Natural killer cell (primary cell): ENCODE measurements around the gene NUDCD2. TPM values are rescaled to one million over a fixed set of nuclear protein-coding genes. Genes with fewer than 3 reads are reported as not detected.
A peak's percentile ranks its signal among the peaks of the same experiment; 100 is the strongest.

Experiments used
- ATAC-seq, 3 donors: fragments of 150-1000 bp in 2 of 3; fragments of 200-7000 bp in 1 of 3; cut with Tn5 transposase; 1 replicate in 1 of 3; 2 replicates in 2 of 3; pipeline ENCODE4 v1.10.0; 2021; ENCODE audit warnings: mild to moderate bottlenecking in 2 of 3, moderate library complexity in 2 of 3
- DNase-seq, 2 donors: peaks; one replicate each; pipeline versions ENCODE4 v3.0.0 to v3.0.0-alpha.2; 2013 to 2021; ENCODE audit warnings: mixed read lengths in 1 of 2
- H3K27ac ChIP-seq: one replicate; pipeline ENCODE4 v1.5.1; 2013; ENCODE audit warnings: mild to moderate bottlenecking, low read length
- H3K27me3 ChIP-seq: one replicate; pipeline ENCODE4 v1.6.1; 2013; ENCODE audit warnings: low read length; ENCODE audit not compliant: control insufficient read depth, insufficient read depth
- H3K36me3 ChIP-seq: one replicate; pipeline ENCODE4 v1.6.1; 2013; ENCODE audit warnings: low read length; ENCODE audit not compliant: control insufficient read depth, insufficient read depth
- H3K4me1 ChIP-seq: one replicate; pipeline ENCODE4 v1.6.1; 2013; ENCODE audit warnings: low read length; ENCODE audit not compliant: control insufficient read depth, insufficient read depth
- H3K4me3 ChIP-seq: one replicate; pipeline ENCODE4 v1.5.1; 2013; ENCODE audit warnings: low read length
- H3K9me3 ChIP-seq: one replicate; pipeline ENCODE4 v1.6.1; 2013; ENCODE audit warnings: low read length; ENCODE audit not compliant: control insufficient read depth, insufficient read depth
- H3K27ac Mint-ChIP-seq, 2 donors: one replicate each; pipeline ENCODE4 v1.8.0; 2022; ENCODE audit warnings: mild to moderate bottlenecking in 2 of 2, mixed read lengths in 2 of 2, moderate library complexity in 1 of 2
- H3K27me3 Mint-ChIP-seq, 2 donors: one replicate each; pipeline ENCODE4 v1.8.0; 2022; ENCODE audit warnings: low read depth in 2 of 2, mixed read lengths in 2 of 2
- H3K36me3 Mint-ChIP-seq: one replicate; pipeline ENCODE4 v1.8.0; 2022; ENCODE audit warnings: mixed read lengths
- H3K4me1 Mint-ChIP-seq, 2 donors: one replicate each; pipeline ENCODE4 v1.8.0; 2022; ENCODE audit warnings: mixed read lengths in 2 of 2
- H3K4me3 Mint-ChIP-seq: one replicate; pipeline ENCODE4 v1.8.0; 2022; ENCODE audit warnings: mild to moderate bottlenecking, moderate library complexity, mixed read lengths
- H3K9me3 Mint-ChIP-seq, 2 donors: one replicate each; pipeline ENCODE4 v1.8.0; 2022; ENCODE audit warnings: mixed read lengths in 2 of 2
- CTCF ChIP-seq: fragments of 200-600 bp; IDR thresholded peaks from one replicate; pipeline ENCODE4 v1.8.0; 2022; ENCODE audit warnings: antibody characterized with exemption
- WGBS: methylation state at CpG from one replicate; pipeline ENCODE4 v1.1.7; 2013; ENCODE audit warnings: missing lambda C conversion rate; ENCODE audit not compliant: insufficient coverage; 5-methylcytosine and 5-hydroxymethylcytosine counted together
- intact Hi-C: fragments of 100-400 bp; cut with micrococcal nuclease; formaldehyde crosslinking; loops from one replicate; pipeline ENCODE4 v1.14.2; 2022
- total RNA-seq, 4 donors: library from RNA; stranded (reverse); fragments of 120-200 nt in 1 of 4; gene quantifications; one replicate each; pipeline versions ENCODE4 v1.2.3 to v1.2.4, GENCODE V29; 2013 to 2022

Gene NUDCD2
- total RNA-seq, 3 donors from 2014 or later (not counting 1 experiment from before 2014, with no cell fraction given): 13.2 to 24.7 (median 21.7) TPM

- DNase-seq: peak in 1 of 2 donors; percentile 16
- peak overlapping the region; percentile 58 for H3K4me3 Mint-ChIP-seq
These were observed 20.8 kb downstream of the NUDCD2 start for GRCh38 chr5:163439092-163439425.

GRCh38 chr5:163437309-163438182 lies 22.4 kb downstream of the NUDCD2 start, which contains the start of gene CCNG1:
Gene CCNG1, plus strand, starts transcription at chr5:163437595. Its CDS starts 1,662 bp downstream, at chr5:163439257.
- ATAC-seq: peak; percentile 92 to 98 (median 96)
- H3K27me3 ChIP-seq: no peaks in the 10 kb centered on the region
- peak within 1 kb of the TSS; percentile 89 for H3K4me3 ChIP-seq
- Mint-ChIP-seq H3K36me3 (no peaks in the 10 kb centered on the region), H3K27ac (peak within 1 kb of the TSS; percentile 86 to 91), H3K27me3 (peaks cover 5 to 6% of the 10 kb centered on the region in 2 donors), H3K4me3 (peak within 1 kb of the TSS; percentile 89), H3K9me3 (no peaks in the 10 kb centered on the region), H3K4me1 (peaks cover 34 to 40% of the 10 kb centered on the region in 2 donors)
- peak within 1 kb of the TSS; percentile 77 for H3K27ac ChIP-seq
- DNase-seq: peak; percentile 82 to 95
- 0% methylated on average over 50 of the region's 51 CpGs for WGBS
- peaks cover 18% of the 10 kb centered on the region for H3K36me3 ChIP-seq
- peaks cover 16% of the 10 kb centered on the region for H3K4me1 ChIP-seq
- intact Hi-C loops: loop anchor here (1.0 kb wide), 2 partner anchors 23 to 69 kb away; partner anchors contain the start of genes HMMR and NUDCD2
- no peak for TF ChIP-seq CTCF
- no peaks in the 10 kb centered on the region for H3K9me3 ChIP-seq

More at GRCh38 chr5:163439092-163439425, 20.8 kb downstream of the NUDCD2 start:
- H3K27ac Mint-ChIP-seq: peak overlapping the region in 1 of 2 donors; percentile 86
- H3K36me3 Mint-ChIP-seq: no peaks in the 10 kb centered on the region
- H3K9me3 ChIP-seq: no peaks in the 10 kb centered on the region
- no peak overlapping the region for H3K4me3 ChIP-seq
- H3K4me1 Mint-ChIP-seq: peaks cover 34 to 40% of the 10 kb centered on the region in 2 donors
- peaks cover 29% of the 10 kb centered on the region for H3K36me3 ChIP-seq
- peaks cover 16% of the 10 kb centered on the region for H3K4me1 ChIP-seq
- H3K27me3 Mint-ChIP-seq: no peaks in the 10 kb centered on the region
- no peaks in the 10 kb centered on the region for H3K9me3 Mint-ChIP-seq
- no peak overlapping the region for H3K27ac ChIP-seq
- TF ChIP-seq CTCF: no peak
- H3K27me3 ChIP-seq: no peaks in the 10 kb centered on the region
- intact Hi-C loops: no loop called here
- 48% methylated on average over 2 of the region's 2 CpGs for WGBS
- ATAC-seq: no peak

- H3K9me3 Mint-ChIP-seq: no peaks in the 10 kb centered on the region
- peaks cover 16% of the 10 kb centered on the region for H3K4me1 ChIP-seq
These were observed 22.9 kb downstream of the NUDCD2 start for GRCh38 chr5:163437011-163437308.

More at GRCh38 chr5:163437011-163437308, 22.9 kb downstream of the NUDCD2 start:
- Histone ChIP-seq H3K36me3 (peaks cover 13% of the 10 kb centered on the region), H3K27me3 (no peaks in the 10 kb centered on the region), H3K4me3 (peak overlapping the region; percentile 89), H3K27ac (peak overlapping the region; percentile 77), H3K9me3 (no peaks in the 10 kb centered on the region)
- intact Hi-C loops: loop anchor here (1.0 kb wide), 2 partner anchors 23 to 69 kb away; partner anchors contain the start of genes HMMR and NUDCD2
- Mint-ChIP-seq H3K36me3 (no peaks in the 10 kb centered on the region), H3K4me3 (peak overlapping the region; percentile 89), H3K27ac (peak overlapping the region; percentile 86 to 91), H3K4me1 (peaks cover 34 to 40% of the 10 kb centered on the region in 2 donors), H3K27me3 (peaks cover 5 to 6% of the 10 kb centered on the region in 2 donors)
- DNase-seq (no peak), ATAC-seq (no peak)
- 0% methylated on average over 6 of the region's 6 CpGs for WGBS
- no peak for TF ChIP-seq CTCF
